ENCODE results near the gene CLEC2L.
"Not testable (repeated sequence)": the region's sequence is repeated elsewhere in the genome, so short reads cannot be mapped to it uniquely, and the experiment has no call there.

Gene CLEC2L

DNA sequence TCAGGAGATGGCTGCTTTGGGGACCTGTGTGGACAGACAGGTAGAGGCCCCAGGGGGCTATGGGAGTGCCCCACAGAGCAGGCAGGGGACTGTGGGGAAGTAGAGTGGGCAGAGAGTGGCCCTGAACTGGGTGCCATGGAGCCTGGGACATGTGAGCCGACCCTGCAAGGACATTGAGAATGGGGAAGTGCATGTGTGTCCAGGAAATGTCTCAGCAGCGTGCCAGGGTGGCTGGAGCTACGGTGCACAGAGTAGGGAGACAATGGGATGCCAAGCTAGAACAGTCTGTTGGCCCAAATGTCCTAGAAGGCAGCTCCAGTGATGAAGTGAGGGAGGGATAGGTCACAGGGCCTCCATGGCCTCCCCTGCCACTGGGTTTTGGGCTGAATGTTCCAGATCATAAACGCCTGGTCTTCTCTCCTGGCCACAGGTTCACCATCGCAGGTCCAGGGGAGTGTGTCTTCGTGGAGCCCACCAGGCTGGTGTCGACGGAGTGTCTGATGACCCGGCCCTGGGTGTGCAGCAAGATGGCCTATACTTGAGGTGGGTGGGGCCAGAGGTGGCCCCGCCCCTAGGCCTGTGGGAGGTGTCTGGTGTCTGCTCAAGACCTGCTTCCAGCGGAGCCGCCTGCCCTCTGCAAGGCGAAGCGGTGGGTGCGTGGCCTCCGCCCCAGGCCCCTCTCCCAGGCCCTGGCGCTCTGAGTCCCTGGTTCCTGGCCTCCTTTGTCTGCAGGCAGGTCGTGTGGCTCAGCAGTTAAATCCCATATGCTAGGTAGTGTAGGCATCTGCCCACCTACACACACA is 20.5 kb downstream of the CLEC2L start:
- TF ChIP-seq, protein P1, sequence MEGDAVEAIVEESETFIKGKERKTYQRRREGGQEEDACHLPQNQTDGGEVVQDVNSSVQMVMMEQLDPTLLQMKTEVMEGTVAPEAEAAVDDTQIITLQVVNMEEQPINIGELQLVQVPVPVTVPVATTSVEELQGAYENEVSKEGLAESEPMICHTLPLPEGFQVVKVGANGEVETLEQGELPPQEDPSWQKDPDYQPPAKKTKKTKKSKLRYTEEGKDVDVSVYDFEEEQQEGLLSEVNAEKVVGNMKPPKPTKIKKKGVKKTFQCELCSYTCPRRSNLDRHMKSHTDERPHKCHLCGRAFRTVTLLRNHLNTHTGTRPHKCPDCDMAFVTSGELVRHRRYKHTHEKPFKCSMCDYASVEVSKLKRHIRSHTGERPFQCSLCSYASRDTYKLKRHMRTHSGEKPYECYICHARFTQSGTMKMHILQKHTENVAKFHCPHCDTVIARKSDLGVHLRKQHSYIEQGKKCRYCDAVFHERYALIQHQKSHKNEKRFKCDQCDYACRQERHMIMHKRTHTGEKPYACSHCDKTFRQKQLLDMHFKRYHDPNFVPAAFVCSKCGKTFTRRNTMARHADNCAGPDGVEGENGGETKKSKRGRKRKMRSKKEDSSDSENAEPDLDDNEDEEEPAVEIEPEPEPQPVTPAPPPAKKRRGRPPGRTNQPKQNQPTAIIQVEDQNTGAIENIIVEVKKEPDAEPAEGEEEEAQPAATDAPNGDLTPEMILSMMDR (conservative IDR thresholded peaks at IDR 0.05; ENCODE audit: low read depth) = no peak
- ChIA-PET POLR2A (ENCODE audit: low non-redundant PET) (interaction anchor here (0.6 kb wide), 1 partner anchor 436 kb away, joined by 4 read pairs; no protein-coding TSS in a partner anchor), CTCF (no interaction called here)
- no peak for DNase-seq (ENCODE audit: low spot score)
- H3K27ac ChIP-seq = no peak overlapping the region

DNA sequence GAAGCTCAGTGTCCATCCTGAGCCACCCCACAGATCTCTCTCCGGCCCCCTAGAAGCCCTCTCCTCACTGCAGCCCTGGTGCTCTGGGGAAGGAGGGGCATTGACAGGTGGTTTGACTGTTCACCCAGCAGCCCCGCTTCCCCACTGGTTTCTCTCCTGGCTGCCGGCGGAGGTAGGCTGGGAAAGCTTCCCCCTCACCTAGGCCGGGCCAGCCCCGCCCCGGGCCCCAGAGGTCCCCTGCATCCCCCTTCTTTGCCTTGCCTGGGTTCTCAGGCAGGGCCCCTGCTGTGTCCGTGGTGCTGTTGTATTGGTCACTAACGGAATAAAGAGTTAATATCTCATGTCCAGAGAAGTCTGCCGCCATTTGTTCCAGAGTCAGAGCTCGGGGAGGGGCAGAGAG is 21.2 kb downstream of the CLEC2L start:
- no peak overlapping the region for H3K27ac ChIP-seq
- ChIA-PET CTCF (no interaction called here), POLR2A (ENCODE audit: low non-redundant PET) (no interaction called here)
- DNase-seq (ENCODE audit: low spot score) = no peak
- TF ChIP-seq, protein P1 (conservative IDR thresholded peaks at IDR 0.05; ENCODE audit: low read depth) = no peak

DNA sequence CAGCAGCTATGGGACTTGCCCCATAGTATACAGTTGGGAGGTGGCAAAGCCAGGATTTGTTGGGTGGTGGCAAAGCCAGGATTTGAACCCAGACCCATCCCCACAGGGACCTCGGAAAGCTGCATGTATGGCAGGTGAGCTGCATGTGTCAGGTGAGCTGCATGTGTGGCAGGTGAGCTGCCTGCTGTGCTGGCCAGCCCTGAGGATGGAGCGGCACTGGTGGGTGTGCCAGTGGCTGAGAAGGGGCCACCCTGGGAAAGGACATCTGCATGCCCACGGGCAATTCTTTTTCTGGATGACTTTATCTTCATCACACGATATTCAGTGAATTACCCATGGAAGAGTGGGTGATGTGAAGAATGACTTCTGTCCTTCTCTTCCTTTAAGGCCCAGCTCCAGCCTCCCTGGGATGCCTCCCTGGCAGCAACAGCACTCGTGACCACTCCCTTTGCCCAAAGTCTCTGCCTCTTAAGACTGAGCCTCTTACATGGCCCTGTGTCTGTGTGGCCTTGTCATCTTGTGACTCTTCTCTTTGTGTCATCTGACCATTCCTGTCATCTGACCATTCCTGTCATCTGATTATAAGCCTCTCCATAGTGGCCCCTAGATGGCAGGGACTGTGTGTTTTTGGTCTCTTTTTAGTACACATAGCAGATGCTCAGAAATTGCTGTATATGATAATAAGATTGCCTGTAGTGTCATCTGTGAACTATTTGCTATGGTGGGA is 25.0 kb downstream of the CLEC2L start:
- POLR2A ChIA-PET (ENCODE audit: low non-redundant PET) = no interaction called here
- TF ChIP-seq, protein P1 (conservative IDR thresholded peaks at IDR 0.05; ENCODE audit: low read depth) = no peak
- H3K27ac ChIP-seq = no peak overlapping the region
- DNase-seq (ENCODE audit: low spot score) = no peak
- CTCF ChIA-PET = interaction anchor here (0.6 kb wide), 1 partner anchor 724 kb away, joined by 3 read pairs; no protein-coding TSS in a partner anchor

DNA sequence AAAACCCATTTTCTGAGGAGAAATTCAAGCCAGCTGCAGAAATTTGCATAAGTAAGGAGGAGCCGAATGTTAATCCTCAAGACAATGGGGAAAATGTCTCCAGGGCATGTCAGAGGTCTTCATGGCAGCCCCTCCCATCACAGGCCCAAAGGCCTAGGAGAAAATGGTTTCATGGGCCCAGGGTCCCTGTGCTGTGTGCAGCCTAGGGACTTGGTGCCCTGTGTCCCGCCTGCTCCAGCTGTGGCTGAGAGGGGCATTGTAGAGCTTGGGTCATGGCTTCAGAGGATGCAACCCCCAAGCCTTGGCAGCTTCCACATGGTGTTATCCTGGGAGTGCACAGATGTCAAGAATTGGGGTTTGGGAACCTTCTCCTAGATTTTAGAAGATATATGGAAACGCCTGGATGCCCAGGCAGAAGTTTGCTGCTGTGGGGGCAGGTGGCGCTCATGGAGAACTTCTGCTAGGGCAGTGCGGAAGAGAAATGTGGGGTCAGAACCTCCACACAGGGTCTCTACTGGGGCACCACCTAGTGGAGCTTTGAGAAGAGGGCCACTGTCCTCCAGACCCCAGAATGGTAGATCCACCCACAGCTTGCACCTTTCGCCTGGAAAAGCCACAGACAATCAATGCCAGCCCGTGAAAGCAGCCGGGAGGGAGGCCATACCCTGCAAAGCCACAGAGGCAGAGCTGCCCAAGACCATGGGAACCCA is 30.7 kb downstream of the CLEC2L start:
- H3K27ac ChIP-seq; DNase-seq (ENCODE audit: low spot score); POLR2A ChIA-PET (ENCODE audit: low non-redundant PET): not testable (repeated sequence)
- CTCF ChIA-PET = interaction anchor here (0.6 kb wide), 1 partner anchor 418 kb away, joined by 4 read pairs; no protein-coding TSS in a partner anchor

DNA sequence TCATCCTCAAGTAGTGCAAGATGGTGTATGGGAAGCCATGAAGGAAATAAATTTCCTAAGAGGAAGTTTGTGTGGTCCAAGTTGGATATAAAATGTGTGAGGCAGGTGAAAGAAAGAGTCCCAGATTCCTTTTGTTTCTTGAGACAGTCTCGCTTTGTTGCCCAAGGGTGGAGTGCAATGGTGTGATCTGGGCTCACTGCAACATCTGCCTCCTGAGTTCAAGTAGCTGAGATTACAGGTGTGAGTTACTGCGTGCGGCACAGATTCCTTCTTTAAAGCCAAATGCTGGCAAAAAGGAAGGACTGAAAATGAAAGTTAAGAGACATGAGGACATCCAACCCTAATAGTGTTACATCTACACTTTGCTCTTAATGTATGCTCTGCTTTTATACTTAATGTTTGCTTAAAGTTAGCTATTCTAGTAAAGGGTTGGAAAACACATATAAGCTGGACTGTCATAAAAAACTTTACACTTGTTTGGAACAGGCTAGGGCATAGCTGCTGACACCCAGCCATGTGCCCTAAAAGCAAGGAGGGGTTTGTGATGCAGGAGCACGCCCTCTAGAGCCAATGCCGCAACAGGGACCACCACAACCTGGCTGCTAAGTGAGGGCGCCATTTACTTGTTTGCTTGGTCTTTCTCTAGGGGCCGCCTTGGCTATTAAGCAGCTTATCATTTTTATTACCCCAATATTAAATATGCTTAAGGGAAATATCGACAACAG is 34.5 kb downstream of the CLEC2L start:
- POLR2A ChIA-PET (ENCODE audit: low non-redundant PET) = no interaction called here
- no peak overlapping the region for H3K27ac ChIP-seq
- no peak for DNase-seq (ENCODE audit: low spot score)
- TF ChIP-seq, protein P1 (conservative IDR thresholded peaks at IDR 0.05; ENCODE audit: low read depth) = no peak
- CTCF ChIA-PET = interaction anchor here (0.8 kb wide), 1 partner anchor 123 kb away, joined by 4 read pairs; no protein-coding TSS in a partner anchor

DNA sequence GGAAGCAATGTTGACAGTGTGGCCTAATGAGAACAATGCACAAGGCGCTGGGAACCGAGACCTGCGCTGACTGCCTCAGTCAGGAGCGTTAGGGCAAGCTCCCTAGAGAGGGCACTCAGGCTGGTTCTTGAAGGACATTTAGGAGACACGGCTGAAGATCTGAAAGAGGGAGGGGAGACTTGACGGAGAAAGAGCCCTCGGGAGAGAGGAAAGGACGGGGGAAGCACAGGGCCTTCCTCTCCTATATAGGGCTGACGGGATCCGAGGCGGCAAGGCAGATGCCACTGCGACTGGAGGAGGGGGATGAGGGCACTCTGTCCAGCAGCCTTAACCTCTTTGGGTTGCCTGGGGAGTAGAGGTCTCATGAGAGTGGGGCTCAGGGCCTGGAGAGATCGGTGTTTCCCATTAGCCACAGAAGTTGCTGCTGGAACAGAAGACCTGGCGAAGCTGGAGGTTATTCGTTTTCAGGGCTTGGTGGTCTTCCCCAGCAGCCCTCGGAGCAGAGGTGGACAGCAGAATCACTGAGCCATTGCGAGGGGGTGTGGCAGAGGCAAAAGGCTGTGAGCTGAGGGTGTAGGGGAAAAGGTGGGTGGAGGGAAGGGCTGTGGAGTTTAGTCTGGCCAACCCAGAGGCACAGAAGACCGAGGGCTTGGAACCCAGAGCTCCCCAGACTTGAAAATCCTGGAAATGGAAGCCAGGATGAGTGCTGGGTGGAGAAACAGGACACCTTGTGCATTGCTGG is 36.0 kb downstream of the CLEC2L start:
- TF ChIP-seq, protein P1 (conservative IDR thresholded peaks at IDR 0.05; ENCODE audit: low read depth) = no peak
- POLR2A ChIA-PET (ENCODE audit: low non-redundant PET) = no interaction called here
- DNase-seq (ENCODE audit: low spot score) = no peak
- CTCF ChIA-PET = interaction anchor here (0.7 kb wide), 1 partner anchor 976 kb away, joined by 4 read pairs; no protein-coding TSS in a partner anchor
- H3K27ac ChIP-seq = no peak overlapping the region

All from RWPE1 (cell line).